WTC11 (cell line): ENCODE measurements around the gene FAM20A. TPM values are rescaled to one million over a fixed set of nuclear protein-coding genes. Genes with fewer than 3 reads are reported as not detected.

Experiments used
- ATAC-seq: fragments of 200-7000 bp; cut with Tn5 transposase; 2 replicates; pipeline ENCODE4 v1.10.0; 2021; ENCODE audit warnings: mild to moderate bottlenecking, moderate library complexity
- CTCF ChIA-PET: fragments of 300-600 bp; sonication (Branson Sonifier 250); formaldehyde crosslinking; loops from one replicate; lab custom pipeline; 2021; ENCODE audit warnings: antibody characterized with exemption; lab: Charles Lee
- POLR2A ChIA-PET: fragments of 350-600 bp; sonication (Branson Sonifier 250); formaldehyde crosslinking; loops from one replicate; lab custom pipeline; 2021; ENCODE audit warnings: antibody characterized with exemption; lab: Charles Lee
- DNase-seq: peaks from one replicate; pipeline ENCODE4 v3.0.0; 2021; ENCODE audit warnings: low spot score
- H3K27ac Mint-ChIP-seq: 2 replicates; pipeline ENCODE4 v1.8.0; 2021; ENCODE audit warnings: mixed read lengths
- H3K27me3 Mint-ChIP-seq: 2 replicates; pipeline ENCODE4 v1.8.0; 2021; ENCODE audit warnings: low read depth, mild to moderate bottlenecking, moderate library complexity, mixed read lengths
- H3K36me3 Mint-ChIP-seq: 2 replicates; pipeline ENCODE4 v1.8.0; 2021; ENCODE audit warnings: mixed read lengths
- H3K4me1 Mint-ChIP-seq: 2 replicates; pipeline ENCODE4 v1.8.0; 2022; ENCODE audit warnings: mixed read lengths
- H3K4me3 Mint-ChIP-seq: 2 replicates; pipeline ENCODE4 v1.8.0; 2021; ENCODE audit warnings: mild to moderate bottlenecking, moderate library complexity, mixed read lengths
- H3K9me3 Mint-ChIP-seq: 2 replicates; pipeline ENCODE4 v1.8.0; 2021; ENCODE audit warnings: mixed read lengths
- ATF1 ChIP-seq: sonication (generic); formaldehyde crosslinking; IDR thresholded peaks from 2 replicates; pipeline ENCODE4 v1.8.1; 2023; ENCODE audit warnings: mild to moderate bottlenecking, moderate library complexity, missing genetic modification reagents
- CBFB ChIP-seq: sonication (generic); formaldehyde crosslinking; IDR thresholded peaks from 2 replicates; pipeline ENCODE4 v1.8.1; 2022; ENCODE audit warnings: mild to moderate bottlenecking, low read depth, missing genetic modification reagents
- CTCF ChIP-seq: fragments of 200-600 bp; IDR thresholded peaks from 2 replicates; pipeline ENCODE4 v1.8.0; 2022; ENCODE audit warnings: antibody characterized with exemption
- FOXP1 ChIP-seq: sonication (generic); formaldehyde crosslinking; IDR thresholded peaks from 2 replicates; pipeline ENCODE4 v1.8.0; 2022; ENCODE audit warnings: missing genetic modification reagents, mild to moderate bottlenecking, moderate library complexity, borderline replicate concordance
- GRHL2 ChIP-seq: fragments of 250-450 bp; sonication (Bioruptor Pico); IDR thresholded peaks from 2 replicates; pipeline ENCODE4 v1.8.0; 2022; ENCODE audit warnings: mild to moderate bottlenecking, moderate library complexity; ENCODE audit not compliant: insufficient replicate concordance, severe bottlenecking
- IRF2 ChIP-seq: sonication (generic); formaldehyde crosslinking; IDR thresholded peaks from 2 replicates; pipeline ENCODE4 v1.8.0; 2022; ENCODE audit warnings: low read depth, missing genetic modification reagents, borderline replicate concordance
- KAT7 ChIP-seq: sonication (generic); formaldehyde crosslinking; IDR thresholded peaks from 2 replicates; pipeline ENCODE4 v1.8.1; 2023; ENCODE audit warnings: missing genetic modification reagents, mild to moderate bottlenecking, borderline replicate concordance
- MXD4 ChIP-seq: fragments of 250-450 bp; sonication (Bioruptor Pico); IDR thresholded peaks from 2 replicates; pipeline ENCODE4 v1.8.0; 2021; ENCODE audit warnings: mild to moderate bottlenecking, moderate library complexity, borderline replicate concordance
- NFATC4 ChIP-seq: fragments of 250-450 bp; sonication (Bioruptor Pico); IDR thresholded peaks from 2 replicates; pipeline ENCODE4 v1.9.0; 2021; ENCODE audit warnings: mild to moderate bottlenecking
- RELA ChIP-seq: sonication (generic); formaldehyde crosslinking; IDR thresholded peaks from 2 replicates; pipeline ENCODE4 v1.8.1; 2022; ENCODE audit warnings: missing genetic modification reagents, mild to moderate bottlenecking, borderline replicate concordance
- SOX15 ChIP-seq: fragments of 250-450 bp; sonication (Bioruptor Pico); IDR thresholded peaks from 2 replicates; pipeline ENCODE4 v1.9.0; 2021; ENCODE audit warnings: mild to moderate bottlenecking
- ZBTB21 ChIP-seq: sonication (generic); formaldehyde crosslinking; IDR thresholded peaks from 2 replicates; pipeline ENCODE4 v1.8.1; 2023; ENCODE audit warnings: mild to moderate bottlenecking, missing genetic modification reagents, borderline replicate concordance
- ZNF138 ChIP-seq: sonication (generic); formaldehyde crosslinking; conservative IDR thresholded peaks from 2 replicates; pipeline ENCODE4 v1.8.1; 2022; ENCODE audit warnings: mild to moderate bottlenecking, moderate library complexity, missing genetic modification reagents
- ZNF219 ChIP-seq: sonication (generic); formaldehyde crosslinking; IDR thresholded peaks from 2 replicates; pipeline ENCODE4 v1.8.0; 2023; ENCODE audit warnings: missing genetic modification reagents, mild to moderate bottlenecking, borderline replicate concordance
- ZNF263 ChIP-seq: sonication (generic); formaldehyde crosslinking; IDR thresholded peaks from 2 replicates; pipeline ENCODE4 v1.8.1; 2022; ENCODE audit warnings: low read depth, mild to moderate bottlenecking, moderate library complexity, missing genetic modification reagents
- ZNF423 ChIP-seq: fragments of 250-450 bp; sonication (Bioruptor Pico); IDR thresholded peaks from 2 replicates; pipeline ENCODE4 v2.1.2; 2022; ENCODE audit warnings: mild to moderate bottlenecking, moderate library complexity
- ZNF425 ChIP-seq: fragments of 250-450 bp; sonication (Bioruptor Pico); conservative IDR thresholded peaks from 2 replicates; pipeline ENCODE4 v1.9.0; 2021; ENCODE audit warnings: mild to moderate bottlenecking
- total RNA-seq: library from RNA; stranded (reverse); gene quantifications from 3 replicates; pipeline ENCODE4 v1.2.3, GENCODE V29; 2021
- TF ChIP-seq, protein P1 (sequence below): sonication (generic); formaldehyde crosslinking; IDR thresholded peaks from 2 replicates; pipeline ENCODE4 v1.8.1; 2023; ENCODE audit warnings: mild to moderate bottlenecking, missing genetic modification reagents, borderline replicate concordance
- TF ChIP-seq, protein P2 (sequence below): sonication (generic); formaldehyde crosslinking; IDR thresholded peaks from 2 replicates; pipeline ENCODE4 v1.8.0; 2022; ENCODE audit warnings: missing genetic modification reagents
- TF ChIP-seq, protein P3 (sequence below): sonication (generic); formaldehyde crosslinking; IDR thresholded peaks from 2 replicates; pipeline ENCODE4 v1.8.1; 2022; ENCODE audit warnings: missing genetic modification reagents, borderline replicate concordance

The FAM20A gene
- total RNA-seq, 1 experiment from 2014 or later = 5.8 TPM

GRCh38 chr17:68595986-68596385 lies 5.2 kb downstream of the FAM20A start:
- TF ChIP-seq, protein P1, sequence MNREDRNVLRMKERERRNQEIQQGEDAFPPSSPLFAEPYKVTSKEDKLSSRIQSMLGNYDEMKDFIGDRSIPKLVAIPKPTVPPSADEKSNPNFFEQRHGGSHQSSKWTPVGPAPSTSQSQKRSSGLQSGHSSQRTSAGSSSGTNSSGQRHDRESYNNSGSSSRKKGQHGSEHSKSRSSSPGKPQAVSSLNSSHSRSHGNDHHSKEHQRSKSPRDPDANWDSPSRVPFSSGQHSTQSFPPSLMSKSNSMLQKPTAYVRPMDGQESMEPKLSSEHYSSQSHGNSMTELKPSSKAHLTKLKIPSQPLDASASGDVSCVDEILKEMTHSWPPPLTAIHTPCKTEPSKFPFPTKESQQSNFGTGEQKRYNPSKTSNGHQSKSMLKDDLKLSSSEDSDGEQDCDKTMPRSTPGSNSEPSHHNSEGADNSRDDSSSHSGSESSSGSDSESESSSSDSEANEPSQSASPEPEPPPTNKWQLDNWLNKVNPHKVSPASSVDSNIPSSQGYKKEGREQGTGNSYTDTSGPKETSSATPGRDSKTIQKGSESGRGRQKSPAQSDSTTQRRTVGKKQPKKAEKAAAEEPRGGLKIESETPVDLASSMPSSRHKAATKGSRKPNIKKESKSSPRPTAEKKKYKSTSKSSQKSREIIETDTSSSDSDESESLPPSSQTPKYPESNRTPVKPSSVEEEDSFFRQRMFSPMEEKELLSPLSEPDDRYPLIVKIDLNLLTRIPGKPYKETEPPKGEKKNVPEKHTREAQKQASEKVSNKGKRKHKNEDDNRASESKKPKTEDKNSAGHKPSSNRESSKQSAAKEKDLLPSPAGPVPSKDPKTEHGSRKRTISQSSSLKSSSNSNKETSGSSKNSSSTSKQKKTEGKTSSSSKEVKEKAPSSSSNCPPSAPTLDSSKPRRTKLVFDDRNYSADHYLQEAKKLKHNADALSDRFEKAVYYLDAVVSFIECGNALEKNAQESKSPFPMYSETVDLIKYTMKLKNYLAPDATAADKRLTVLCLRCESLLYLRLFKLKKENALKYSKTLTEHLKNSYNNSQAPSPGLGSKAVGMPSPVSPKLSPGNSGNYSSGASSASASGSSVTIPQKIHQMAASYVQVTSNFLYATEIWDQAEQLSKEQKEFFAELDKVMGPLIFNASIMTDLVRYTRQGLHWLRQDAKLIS (CRISPR knock-in tag) = no peak
- ATAC-seq = no peak
- Mint-ChIP-seq H3K4me1 (peaks cover 29% of the 10 kb centered on the region), H3K27ac (no peak overlapping the region), H3K27me3 (peaks cover 19% of the 10 kb centered on the region), H3K36me3 (0 out of 2 replicates have a peak, but pooled peaks cover 2% of the 10 kb centered on the region), H3K9me3 (no peaks in the 10 kb centered on the region), H3K4me3 (no peak overlapping the region)
- POLR2A ChIA-PET = no interaction called here
- no peak for DNase-seq
- CTCF ChIA-PET = interaction anchor here (0.6 to 0.7 kb wide), 2 partner anchors 57 to 617 kb away, joined by 3 to 5 read pairs; no protein-coding TSS in a partner anchor

GRCh38 chr17:68595496-68595895 lies 5.7 kb downstream of the FAM20A start:
- no peak for TF ChIP-seq GRHL2 (CRISPR knock-in tag)
- no peak for TF ChIP-seq KAT7 (CRISPR knock-in tag)
- no peak for TF ChIP-seq ZNF423 (CRISPR knock-in tag)
- no peak for TF ChIP-seq FOXP1
- no peak for TF ChIP-seq ZNF263
- no peak for TF ChIP-seq NFATC4 (CRISPR knock-in tag)
- TF ChIP-seq CTCF = no peak
- no peak for TF ChIP-seq ZBTB21
- TF ChIP-seq ATF1 (CRISPR knock-in tag) = no peak
- TF ChIP-seq, protein P2, sequence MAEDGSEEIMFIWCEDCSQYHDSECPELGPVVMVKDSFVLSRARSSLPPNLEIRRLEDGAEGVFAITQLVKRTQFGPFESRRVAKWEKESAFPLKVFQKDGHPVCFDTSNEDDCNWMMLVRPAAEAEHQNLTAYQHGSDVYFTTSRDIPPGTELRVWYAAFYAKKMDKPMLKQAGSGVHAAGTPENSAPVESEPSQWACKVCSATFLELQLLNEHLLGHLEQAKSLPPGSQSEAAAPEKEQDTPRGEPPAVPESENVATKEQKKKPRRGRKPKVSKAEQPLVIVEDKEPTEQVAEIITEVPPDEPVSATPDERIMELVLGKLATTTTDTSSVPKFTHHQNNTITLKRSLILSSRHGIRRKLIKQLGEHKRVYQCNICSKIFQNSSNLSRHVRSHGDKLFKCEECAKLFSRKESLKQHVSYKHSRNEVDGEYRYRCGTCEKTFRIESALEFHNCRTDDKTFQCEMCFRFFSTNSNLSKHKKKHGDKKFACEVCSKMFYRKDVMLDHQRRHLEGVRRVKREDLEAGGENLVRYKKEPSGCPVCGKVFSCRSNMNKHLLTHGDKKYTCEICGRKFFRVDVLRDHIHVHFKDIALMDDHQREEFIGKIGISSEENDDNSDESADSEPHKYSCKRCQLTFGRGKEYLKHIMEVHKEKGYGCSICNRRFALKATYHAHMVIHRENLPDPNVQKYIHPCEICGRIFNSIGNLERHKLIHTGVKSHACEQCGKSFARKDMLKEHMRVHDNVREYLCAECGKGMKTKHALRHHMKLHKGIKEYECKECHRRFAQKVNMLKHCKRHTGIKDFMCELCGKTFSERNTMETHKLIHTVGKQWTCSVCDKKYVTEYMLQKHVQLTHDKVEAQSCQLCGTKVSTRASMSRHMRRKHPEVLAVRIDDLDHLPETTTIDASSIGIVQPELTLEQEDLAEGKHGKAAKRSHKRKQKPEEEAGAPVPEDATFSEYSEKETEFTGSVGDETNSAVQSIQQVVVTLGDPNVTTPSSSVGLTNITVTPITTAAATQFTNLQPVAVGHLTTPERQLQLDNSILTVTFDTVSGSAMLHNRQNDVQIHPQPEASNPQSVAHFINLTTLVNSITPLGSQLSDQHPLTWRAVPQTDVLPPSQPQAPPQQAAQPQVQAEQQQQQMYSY (CRISPR knock-in tag) = no peak
- TF ChIP-seq ZNF219 (CRISPR knock-in tag) = no peak
- TF ChIP-seq ZNF138 (CRISPR knock-in tag) = no peak
- TF ChIP-seq SOX15 (CRISPR knock-in tag) = no peak
- H3K27me3 Mint-ChIP-seq = peaks cover 19% of the 10 kb centered on the region
- H3K9me3 Mint-ChIP-seq = 0 out of 2 replicates have a peak, but pooled peaks cover 3% of the 10 kb centered on the region
- POLR2A ChIA-PET = no interaction called here
- CTCF ChIA-PET = no interaction called here
- ATAC-seq (no peak), DNase-seq (no peak)
- peaks cover 29% of the 10 kb centered on the region for H3K4me1 Mint-ChIP-seq
- no peak overlapping the region for H3K4me3 Mint-ChIP-seq
- H3K27ac Mint-ChIP-seq = no peak overlapping the region
- H3K36me3 Mint-ChIP-seq = 0 out of 2 replicates have a peak, but pooled peaks cover 2% of the 10 kb centered on the region

GRCh38 chr17:68594552-68594951 lies 6.6 kb downstream of the FAM20A start:
- ATAC-seq = no peak
- ChIA-PET CTCF (no interaction called here), POLR2A (no interaction called here)
- Mint-ChIP-seq H3K9me3 (0 out of 2 replicates have a peak, but pooled peaks cover 3% of the 10 kb centered on the region), H3K4me1 (peaks cover 27% of the 10 kb centered on the region), H3K27ac (no peak overlapping the region), H3K36me3 (0 out of 2 replicates have a peak, but pooled peaks cover 2% of the 10 kb centered on the region), H3K27me3 (peaks cover 12% of the 10 kb centered on the region), H3K4me3 (no peak overlapping the region)
- DNase-seq = no peak
- no peak for TF ChIP-seq MXD4 (CRISPR knock-in tag)
- no peak for TF ChIP-seq CBFB (CRISPR knock-in tag)
- TF ChIP-seq IRF2 = no peak
- no peak for TF ChIP-seq RELA
- TF ChIP-seq, protein P3, sequence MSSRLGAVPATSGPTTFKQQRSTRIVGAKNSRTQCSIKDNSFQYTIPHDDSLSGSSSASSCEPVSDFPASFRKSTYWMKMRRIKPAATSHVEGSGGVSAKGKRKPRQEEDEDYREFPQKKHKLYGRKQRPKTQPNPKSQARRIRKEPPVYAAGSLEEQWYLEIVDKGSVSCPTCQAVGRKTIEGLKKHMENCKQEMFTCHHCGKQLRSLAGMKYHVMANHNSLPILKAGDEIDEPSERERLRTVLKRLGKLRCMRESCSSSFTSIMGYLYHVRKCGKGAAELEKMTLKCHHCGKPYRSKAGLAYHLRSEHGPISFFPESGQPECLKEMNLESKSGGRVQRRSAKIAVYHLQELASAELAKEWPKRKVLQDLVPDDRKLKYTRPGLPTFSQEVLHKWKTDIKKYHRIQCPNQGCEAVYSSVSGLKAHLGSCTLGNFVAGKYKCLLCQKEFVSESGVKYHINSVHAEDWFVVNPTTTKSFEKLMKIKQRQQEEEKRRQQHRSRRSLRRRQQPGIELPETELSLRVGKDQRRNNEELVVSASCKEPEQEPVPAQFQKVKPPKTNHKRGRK (CRISPR knock-in tag) = no peak
- no peak for TF ChIP-seq ZNF425 (CRISPR knock-in tag)
